Mucosa of rectum (tissue), 2 donors: ENCODE measurements around the gene NWD2.
"Not testable (repeated sequence)": the region's sequence is repeated elsewhere in the genome, so short reads cannot be mapped to it uniquely, and the experiment has no call there.

Source experiments
- H3K27ac ChIP-seq, 2 donors: one replicate each; pipeline ENCODE4 v1.7.0; 2013; ENCODE audit warnings: inconsistent platforms in 2 of 2, low read depth in 2 of 2, low read length in 2 of 2
- H3K27me3 ChIP-seq, 2 donors: one replicate each; pipeline ENCODE4 v1.7.0; 2013; ENCODE audit warnings: low read length in 2 of 2; ENCODE audit not compliant: control insufficient read depth in 2 of 2, insufficient read depth in 2 of 2
- H3K36me3 ChIP-seq, 2 donors: one replicate each; pipeline ENCODE4 v1.7.0; 2013; ENCODE audit warnings: low read length in 2 of 2; ENCODE audit not compliant: control insufficient read depth in 2 of 2, insufficient read depth in 2 of 2
- H3K4me1 ChIP-seq, 2 donors: one replicate each; pipeline ENCODE4 v1.7.0; 2013; ENCODE audit warnings: low read length in 2 of 2, mild to moderate bottlenecking in 1 of 2; ENCODE audit not compliant: control insufficient read depth in 2 of 2, insufficient read depth in 2 of 2
- H3K4me3 ChIP-seq, 2 donors: one replicate each; pipeline ENCODE4 v1.7.0; 2013; ENCODE audit warnings: low read length in 2 of 2
- H3K9ac ChIP-seq, 2 donors: one replicate each; pipeline ENCODE4 v1.7.0; 2013; ENCODE audit warnings: low read length in 2 of 2, low read depth in 1 of 2, mild to moderate bottlenecking in 1 of 2
- H3K9me3 ChIP-seq, 2 donors: one replicate each; pipeline ENCODE4 v1.7.0; 2013; ENCODE audit warnings: low read length in 2 of 2; ENCODE audit not compliant: control insufficient read depth in 2 of 2
- donor health status: healthy.
- donor health status: Normal muscosa, but diverticular disease.

Gene NWD2

GRCh38 chr4:37482236-37482913 is 237.8 kb downstream of the NWD2 start:
- Histone ChIP-seq H3K4me3 (no peak overlapping the region), H3K36me3 (no peaks in the 10 kb centered on the region), H3K4me1 (peaks cover 5 to 18% of the 10 kb centered on the region in 2 donors), H3K27me3 (no peaks in the 10 kb centered on the region), H3K27ac (no peak overlapping the region), H3K9ac (no peak overlapping the region), H3K9me3 (no peaks in the 10 kb centered on the region)

GRCh38 chr4:37483610-37484009 is 239.1 kb downstream of the NWD2 start:
- no peaks in the 10 kb centered on the region for H3K36me3 ChIP-seq
- no peaks in the 10 kb centered on the region for H3K9me3 ChIP-seq
- H3K27ac ChIP-seq, result no peak overlapping the region
- no peak overlapping the region for H3K4me3 ChIP-seq
- no peaks in the 10 kb centered on the region for H3K27me3 ChIP-seq
- H3K9ac ChIP-seq, result no peak overlapping the region
- peaks cover 5 to 26% of the 10 kb centered on the region in 2 donors for H3K4me1 ChIP-seq

GRCh38 chr4:37486166-37486565 is 241.6 kb downstream of the NWD2 start:
- H3K4me3 ChIP-seq, result no peak overlapping the region
- H3K9me3 ChIP-seq, result no peaks in the 10 kb centered on the region
- no peaks in the 10 kb centered on the region for H3K27me3 ChIP-seq
- peak overlapping the region; percentile 9 to 18 for H3K27ac ChIP-seq
- H3K36me3 ChIP-seq, result no peaks in the 10 kb centered on the region
- peaks cover 5 to 27% of the 10 kb centered on the region in 2 donors for H3K4me1 ChIP-seq
- H3K9ac ChIP-seq, result no peak overlapping the region

DNA sequence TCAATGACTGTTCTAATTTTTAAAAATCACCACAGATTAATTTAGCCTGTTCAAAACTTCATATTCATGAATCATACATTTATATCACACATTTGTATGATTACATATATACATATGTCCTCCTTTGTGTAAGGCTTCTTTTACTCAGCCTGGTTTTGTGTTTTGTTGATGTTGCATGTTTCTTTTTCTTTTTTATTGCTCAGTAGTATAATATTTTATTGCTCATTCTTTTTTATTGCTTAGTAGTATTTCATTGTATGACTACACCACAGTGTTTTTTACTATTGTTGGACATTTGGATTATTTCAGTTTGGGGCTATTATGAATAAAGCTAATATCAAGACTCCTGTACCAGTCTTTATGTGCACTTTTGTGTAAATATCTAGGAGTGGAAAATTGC is 243.1 kb downstream of the NWD2 start:
- H3K27ac ChIP-seq, result no peak overlapping the region
- H3K9ac ChIP-seq, result no peak overlapping the region
- no peak overlapping the region for H3K4me3 ChIP-seq
- H3K4me1 ChIP-seq, result peaks cover 5 to 23% of the 10 kb centered on the region in 2 donors
- no peaks in the 10 kb centered on the region for H3K9me3 ChIP-seq
- H3K36me3 ChIP-seq, result peaks cover 0 to 3% of the 10 kb centered on the region in 2 donors
- H3K27me3 ChIP-seq, result no peaks in the 10 kb centered on the region

DNA sequence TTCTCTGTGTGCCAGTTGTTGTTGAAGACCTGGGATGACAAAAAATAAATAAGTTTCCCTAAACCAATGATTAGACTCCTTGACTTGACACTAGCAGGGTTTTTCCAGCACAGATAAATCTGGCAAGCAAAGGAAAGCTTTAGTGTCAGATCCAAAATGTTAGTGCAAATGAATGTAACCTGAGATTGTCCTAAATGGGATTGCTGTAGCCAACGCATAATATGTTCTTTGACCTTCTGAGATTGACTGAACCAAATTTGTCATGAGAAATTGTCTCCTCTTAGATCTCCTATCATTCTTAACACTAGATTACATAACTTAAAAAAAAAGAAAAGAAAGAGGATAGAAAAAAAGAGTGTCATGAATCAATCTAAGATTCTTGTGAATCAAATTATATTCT is 245.2 kb downstream of the NWD2 start:
- Histone ChIP-seq H3K27ac (no peak overlapping the region), H3K4me3 (no peak overlapping the region), H3K9me3 (no peaks in the 10 kb centered on the region), H3K36me3 (peaks cover 0 to 3% of the 10 kb centered on the region in 2 donors), H3K27me3 (no peaks in the 10 kb centered on the region), H3K4me1 (peaks cover 5 to 23% of the 10 kb centered on the region in 2 donors), H3K9ac (no peak overlapping the region)

- Histone ChIP-seq H3K9ac (no peak overlapping the region), H3K4me3 (peak overlapping the region in 1 of 2 donors; percentile 42), H3K9me3 (no peaks in the 10 kb centered on the region), H3K36me3 (peaks cover 0 to 3% of the 10 kb centered on the region in 2 donors), H3K27ac (peak overlapping the region; percentile 29 to 39), H3K27me3 (no peaks in the 10 kb centered on the region), H3K4me1 (peaks cover 5 to 20% of the 10 kb centered on the region in 2 donors)
These were observed 246.1 kb downstream of the NWD2 start for GRCh38 chr4:37490391-37491347.

DNA sequence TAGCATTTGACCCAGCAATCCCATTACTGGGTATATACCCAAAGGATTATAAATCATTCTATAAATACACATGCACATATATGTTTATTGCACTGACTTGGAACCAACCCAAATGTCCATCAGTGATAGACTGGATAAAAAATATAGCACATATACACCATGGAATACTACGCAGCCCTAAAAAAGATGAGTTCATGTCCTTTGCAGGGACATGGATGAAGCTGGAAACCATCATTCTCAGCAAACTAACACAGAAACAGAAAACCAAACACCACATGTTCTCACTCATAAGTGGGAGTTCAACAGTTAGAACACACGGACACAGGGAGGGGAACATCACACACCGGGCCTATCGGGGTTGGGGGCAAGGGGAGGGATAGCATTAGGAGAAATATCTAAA is 250.8 kb downstream of the NWD2 start:
- H3K4me3 ChIP-seq, H3K27ac ChIP-seq, H3K27me3 ChIP-seq, H3K4me1 ChIP-seq, H3K9me3 ChIP-seq, H3K36me3 ChIP-seq, H3K9ac ChIP-seq: not testable (repeated sequence)
